HG02884 (cell line): Measurements from ENCODE around the gene PMM2.
"Not testable (repeated sequence)": the region's sequence is repeated elsewhere in the genome, so short reads cannot be mapped to it uniquely, and the experiment has no call there.

Experiments
- ATAC-seq: cut with Tn5 transposase; IDR thresholded peaks from one replicate; pipeline ENCODE4 v1.9.1; 2021; ENCODE audit warnings: mild to moderate bottlenecking, moderate library complexity; ENCODE audit not compliant: unreplicated experiment

The PMM2 gene

DNA sequence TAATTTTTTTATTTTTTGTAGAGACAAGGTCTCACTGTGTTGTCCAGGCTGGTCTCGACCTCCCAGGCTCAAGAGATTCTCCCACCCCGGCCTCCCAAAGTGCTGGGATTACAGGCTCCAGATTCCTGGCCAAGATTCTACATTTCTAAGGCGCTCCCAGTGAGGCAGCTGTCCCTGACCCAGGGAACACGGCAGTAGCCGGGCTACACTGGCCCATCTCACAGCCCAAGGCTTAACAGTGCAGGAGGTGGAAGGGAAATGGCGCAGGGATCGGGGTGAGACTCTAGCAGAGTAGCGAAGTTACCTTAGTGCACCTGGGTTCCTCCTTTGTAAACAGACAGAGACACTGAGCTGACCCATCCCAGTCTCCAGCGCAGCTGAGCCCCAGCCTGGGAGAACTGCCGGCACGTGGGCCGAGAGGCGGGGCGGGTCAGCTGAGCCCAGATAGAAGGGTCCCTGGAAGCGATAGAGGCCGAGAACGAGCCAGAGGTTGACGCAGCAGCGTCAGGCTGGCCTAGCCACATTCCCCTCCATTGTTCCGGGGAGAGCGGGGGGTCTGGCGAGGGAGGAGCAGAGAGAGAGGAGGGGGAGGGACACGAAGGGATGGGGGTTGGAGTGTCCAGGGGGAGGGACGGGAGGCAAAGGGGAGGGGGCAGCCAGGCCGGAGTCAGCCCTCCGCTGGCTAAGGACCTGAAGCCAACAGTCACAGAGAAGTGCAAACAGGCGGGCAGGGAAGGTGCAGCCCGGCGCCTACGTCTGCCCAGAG is 68.7 kb downstream of the PMM2 start:
- ATAC-seq, result no peak

DNA sequence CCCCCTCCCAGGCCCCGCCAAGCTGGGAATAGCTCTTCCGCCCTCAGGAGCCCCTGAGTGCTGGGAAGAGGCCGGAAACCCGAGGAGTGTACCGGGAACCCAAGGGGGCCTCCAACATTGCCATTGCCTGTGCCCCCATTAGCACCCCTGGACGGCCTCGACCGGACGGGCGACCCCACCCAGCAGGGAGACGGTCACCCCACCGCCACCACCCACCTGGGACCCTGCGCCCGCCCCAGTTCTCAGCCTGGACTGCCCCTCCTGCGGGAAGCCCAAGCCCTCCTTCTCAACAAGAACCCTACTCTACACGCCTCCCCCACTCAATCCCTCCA is 69.2 kb downstream of the PMM2 start:
- ATAC-seq, result no peak

DNA sequence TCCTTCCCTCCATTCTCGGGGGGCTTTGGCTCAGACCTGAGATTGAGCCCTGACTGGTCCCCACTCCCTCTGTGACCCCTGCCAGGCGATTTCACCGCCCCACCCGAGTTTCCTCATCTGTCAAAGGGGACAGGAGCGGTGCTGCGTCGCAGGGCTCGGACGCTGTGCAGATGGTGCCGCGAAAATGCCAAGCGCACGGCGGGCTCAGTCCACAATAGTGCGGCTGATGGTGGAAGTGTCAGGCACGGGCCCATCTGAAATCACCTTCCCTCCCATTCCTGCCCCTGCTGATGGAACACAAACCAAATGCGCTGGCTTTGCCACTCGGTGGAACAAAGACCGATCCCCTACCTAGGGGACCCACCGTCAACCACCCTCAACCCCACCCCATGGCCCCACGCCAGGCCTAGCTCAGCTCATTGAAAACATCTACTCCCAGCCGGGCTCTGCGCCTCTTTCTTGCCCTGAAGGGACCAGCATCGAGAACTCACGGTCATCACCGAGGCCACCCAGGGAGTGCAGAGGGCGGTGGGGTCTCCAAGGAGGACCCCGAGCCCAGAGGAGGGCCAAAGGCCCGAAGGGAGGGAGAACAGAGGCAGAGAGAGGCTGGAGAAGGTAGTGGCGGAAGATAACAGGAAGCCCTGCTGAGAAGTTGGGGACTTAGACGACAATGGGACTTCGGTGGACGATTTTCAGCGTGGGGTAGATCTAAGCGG is 69.7 kb downstream of the PMM2 start:
- no peak for ATAC-seq

DNA sequence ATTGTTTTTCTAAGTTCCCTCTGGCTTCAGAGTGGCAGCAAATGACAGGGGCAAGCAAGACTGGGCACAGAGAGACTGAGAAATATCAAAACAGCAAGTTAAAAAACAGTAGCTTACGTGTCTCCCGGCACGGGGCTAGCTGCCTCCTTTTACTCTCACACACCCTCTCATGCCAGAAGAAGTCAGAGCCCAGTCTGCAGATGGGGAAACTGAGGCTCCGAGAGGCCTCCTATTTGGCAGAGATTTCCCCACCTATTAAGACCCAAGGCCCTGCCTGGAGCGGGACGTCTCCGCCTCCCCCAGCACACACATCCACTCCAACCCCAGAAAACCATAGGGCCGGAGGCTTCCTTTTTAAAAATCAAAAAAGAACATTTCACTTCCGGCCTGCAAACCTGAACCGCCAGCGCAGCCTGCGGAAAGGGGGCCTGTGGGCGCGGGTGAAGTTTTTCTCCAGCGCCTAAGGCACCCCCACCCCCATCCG is 70.3 kb downstream of the PMM2 start:
- ATAC-seq, result no peak

DNA sequence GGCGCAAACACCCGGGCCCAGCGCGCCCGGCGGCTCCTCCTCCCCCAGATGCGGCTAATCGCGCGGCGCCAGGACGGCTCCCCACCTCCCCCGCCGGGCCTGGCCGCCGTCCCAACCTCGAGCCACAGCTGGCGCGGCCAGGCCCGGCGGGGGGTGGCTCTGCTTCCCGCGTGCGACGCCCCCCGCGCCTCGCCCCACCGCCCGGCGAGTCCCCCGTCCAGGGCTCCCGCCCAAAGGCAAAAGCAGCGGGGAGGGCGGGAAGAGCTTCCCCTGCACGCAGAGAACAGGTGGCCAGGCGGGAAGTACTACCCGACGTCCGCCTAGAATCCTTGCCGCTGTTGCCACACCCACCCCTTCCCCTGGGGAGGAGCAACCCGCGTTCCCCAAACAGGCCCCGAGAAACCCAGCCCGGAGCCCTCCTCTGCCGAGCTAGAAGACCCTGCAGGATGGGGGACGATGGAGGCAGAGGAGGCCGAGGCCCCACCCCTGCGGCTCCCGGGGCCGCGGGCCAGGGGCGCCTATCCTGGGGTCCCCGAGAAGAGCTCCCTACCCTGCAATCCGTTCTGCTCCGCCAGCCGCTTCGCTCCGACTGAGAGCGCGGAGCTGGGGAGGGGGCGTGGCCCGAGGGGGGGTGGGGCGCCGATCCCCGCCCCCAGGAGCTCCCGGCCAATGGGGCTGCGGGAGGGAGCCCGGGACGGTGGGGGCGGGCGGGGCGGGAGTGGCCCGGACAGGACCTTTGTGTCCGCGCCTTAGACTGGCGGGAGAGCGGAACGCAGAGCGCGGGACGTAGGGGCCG is 71.0 kb downstream of the PMM2 start, which contains the start of gene CARHSP1:
Gene CARHSP1, minus strand, starts transcription at position 591 of the 796 bp plus-strand sequence. CDS start 9,678 bp downstream, outside the sequence.
- peak; percentile 58 for ATAC-seq

DNA sequence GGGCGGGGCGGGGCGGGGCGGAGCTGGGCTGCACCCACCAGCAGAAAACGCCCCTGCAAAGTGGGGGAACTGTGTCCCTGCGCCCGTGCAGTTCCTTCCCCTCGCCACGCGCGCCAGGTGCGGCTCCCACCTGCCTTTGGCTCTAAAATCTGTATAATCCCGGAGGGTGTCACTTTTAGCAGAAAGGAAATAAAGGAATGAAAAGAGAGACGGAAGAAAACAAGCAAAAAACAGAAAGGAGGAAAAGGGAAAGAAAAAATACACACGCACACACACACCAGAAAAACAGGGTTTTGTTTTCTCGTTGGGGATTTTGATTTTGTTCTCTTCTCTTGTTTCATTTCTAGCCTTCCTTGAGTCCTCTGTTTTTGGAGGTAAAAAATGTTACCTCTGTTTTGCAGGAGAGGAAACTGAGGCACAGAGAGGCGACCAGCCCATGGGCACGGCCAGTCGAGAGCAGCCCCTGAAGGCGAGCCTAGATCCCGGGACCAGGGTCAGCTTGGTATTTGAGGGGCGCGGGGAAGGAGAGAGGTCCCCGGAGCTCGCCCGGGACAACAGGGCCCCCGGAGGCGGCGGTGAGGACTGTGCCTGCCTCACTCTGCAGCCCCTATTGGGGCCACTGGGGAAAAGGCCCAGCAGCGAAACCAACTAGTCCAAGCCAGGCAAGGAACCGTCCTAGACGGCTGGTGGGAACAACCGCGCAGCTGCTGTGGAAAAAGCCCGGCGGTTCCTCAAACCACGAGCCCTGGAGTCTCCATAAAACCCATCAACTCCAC is 71.8 kb downstream of the PMM2 start:
- no peak for ATAC-seq

DNA sequence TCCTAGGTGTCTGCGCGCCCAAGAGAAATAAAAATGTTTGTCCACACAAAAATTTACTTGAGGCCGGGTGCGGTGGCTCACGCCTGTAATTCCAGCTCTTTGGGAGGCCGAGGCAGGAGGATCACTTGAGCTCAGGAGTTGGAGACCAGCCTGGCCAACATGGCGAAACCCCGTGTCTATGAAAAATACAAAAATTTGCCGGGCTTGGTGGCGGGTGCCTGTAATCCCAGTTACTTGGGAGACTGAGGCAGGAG is 72.3 kb downstream of the PMM2 start:
- not testable (repeated sequence) for ATAC-seq

DNA sequence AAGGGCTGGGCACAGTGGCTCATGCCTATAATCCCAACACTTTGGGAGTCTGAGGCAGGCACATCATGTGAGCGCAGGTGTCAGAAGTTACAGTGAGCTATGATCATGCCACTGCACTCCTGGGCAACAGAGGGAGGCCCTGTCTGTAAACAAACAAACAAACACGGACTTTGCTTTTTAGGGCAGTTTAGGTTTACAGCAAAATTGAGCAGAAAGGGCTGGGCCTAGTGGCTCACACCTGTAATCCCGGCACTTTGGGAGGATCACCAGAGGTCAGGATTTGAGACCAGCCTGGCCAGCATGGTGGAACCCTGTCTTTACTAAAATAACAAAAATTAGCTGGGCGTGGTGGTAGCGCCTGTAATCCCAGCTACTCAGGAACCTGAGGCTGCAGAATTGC is 74.4 kb downstream of the PMM2 start:
- ATAC-seq, result no peak

DNA sequence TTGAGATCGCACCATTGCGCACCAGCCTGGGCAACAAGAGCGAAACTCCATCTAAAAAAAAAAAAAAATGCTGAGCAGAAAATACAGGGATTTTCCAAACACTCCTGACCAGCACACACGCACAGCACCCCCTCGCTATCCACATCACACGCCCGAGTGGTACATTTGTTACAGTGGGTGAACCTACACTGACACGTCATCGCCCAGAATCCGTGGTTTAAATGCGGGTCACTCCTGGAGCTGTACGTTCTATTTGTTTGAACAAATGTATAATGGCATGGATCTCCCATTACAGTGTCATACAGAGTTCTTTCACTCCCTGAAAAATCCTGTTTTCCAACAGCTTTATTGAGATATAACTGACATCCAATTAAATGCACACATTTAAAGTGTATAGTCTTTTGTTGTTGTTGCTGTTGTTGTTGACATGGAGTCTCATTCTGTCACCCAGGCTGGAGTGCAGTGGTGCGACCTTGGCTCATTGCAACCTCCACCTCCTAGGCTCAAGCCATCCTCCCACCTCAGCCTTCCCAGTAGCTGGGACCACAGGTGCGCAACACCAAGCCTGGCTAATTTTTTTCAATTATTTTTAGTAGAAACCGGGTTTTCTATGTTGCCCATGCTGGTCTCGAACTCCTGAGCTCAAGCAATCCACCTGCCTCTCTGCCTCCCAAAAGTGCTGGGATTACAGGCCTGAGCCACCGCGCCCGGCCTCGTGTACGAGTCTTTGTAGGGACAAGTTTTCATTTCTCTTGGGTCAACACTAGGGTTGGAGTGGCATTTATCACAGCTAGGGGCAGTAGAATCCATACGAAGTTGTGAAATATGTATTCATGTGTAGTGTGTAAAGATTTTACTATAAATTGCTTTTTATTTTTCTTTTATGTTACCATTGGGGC is 75.6 kb downstream of the PMM2 start:
- no peak for ATAC-seq

DNA sequence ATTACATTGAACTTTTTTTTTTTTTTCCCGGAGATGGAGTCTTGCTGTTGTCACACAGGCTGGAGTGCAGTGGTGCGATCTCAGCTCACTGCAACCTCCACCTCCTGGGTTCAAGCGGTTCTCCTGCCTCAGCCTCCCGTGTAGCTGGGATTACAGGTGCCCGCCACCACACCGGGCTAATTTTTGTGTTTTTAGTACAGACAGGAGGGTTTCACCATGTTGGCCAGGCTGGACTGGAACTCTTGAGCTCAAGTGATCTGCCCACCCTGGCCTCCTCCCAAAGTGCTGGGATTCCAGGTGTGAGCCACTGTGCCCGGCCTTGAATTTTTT is 76.2 kb downstream of the PMM2 start:
- ATAC-seq, result not testable (repeated sequence)

DNA sequence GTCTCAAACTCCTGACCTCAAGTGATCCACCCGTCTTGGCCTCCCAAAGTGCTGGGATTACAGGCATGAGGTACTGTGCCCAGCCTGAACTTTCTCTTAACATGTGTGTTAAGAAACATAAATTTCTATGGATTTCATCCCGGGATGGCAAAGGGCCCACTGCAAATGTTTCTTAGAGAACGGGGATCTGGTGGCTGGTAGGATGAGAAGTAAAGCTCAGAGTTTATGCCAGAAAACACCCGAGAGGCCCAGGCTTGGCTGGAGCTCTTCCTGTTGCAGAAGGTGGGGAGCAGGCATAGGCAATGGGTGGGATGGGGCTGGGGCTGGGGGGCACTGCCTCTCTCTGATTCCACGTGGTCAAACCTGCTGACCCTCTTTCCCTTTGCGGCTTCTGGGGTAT is 76.7 kb downstream of the PMM2 start:
- no peak for ATAC-seq

DNA sequence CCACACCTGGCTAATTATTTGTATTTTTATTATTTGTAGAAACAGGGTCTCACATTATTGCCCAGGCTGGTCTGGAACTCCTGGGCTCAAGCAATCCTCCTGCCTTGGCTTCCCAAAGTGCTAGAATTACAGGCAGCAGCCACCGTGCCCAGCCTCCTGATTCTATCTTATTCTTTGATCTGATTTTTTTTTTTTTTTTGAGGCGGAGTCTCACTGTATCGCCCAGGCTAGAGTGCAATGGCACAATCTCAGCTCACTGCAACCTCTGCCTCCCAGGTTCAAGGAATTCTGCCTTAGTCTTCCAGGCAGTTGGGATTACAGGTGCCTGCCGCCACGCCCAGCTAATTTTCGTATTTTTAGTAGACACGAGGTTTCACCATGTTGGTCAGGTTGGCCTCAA is 77.7 kb downstream of the PMM2 start:
- not testable (repeated sequence) for ATAC-seq

DNA sequence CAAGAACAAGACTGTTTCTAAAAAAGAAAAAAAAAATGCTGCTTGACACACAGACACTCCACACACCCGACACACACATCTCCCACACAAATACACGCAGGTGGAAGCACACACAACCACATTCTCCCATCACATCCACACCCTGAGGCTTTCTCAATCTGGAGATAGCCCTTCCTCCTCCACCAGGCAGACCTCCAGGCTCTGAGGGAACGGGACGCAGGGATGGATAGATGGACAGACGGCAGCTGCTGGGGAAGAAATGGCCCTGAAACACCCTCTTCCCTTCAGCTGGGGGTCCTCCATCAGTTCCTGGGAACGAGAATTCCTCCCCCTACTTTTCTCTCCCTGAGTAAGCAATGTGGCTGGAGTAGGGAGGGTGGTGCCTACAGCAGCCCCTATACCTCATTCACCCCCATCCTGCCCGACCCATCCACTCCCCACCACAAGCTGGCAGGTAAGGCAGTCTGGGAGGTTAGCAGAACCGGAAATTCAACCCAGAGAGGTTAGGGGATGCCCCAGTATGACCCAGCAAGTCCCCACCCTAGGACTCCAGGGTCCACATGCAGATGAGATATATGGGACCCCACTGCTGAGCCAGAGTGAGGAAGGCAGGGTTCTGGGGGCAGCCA is 80.4 kb downstream of the PMM2 start:
- ATAC-seq, result no peak

DNA sequence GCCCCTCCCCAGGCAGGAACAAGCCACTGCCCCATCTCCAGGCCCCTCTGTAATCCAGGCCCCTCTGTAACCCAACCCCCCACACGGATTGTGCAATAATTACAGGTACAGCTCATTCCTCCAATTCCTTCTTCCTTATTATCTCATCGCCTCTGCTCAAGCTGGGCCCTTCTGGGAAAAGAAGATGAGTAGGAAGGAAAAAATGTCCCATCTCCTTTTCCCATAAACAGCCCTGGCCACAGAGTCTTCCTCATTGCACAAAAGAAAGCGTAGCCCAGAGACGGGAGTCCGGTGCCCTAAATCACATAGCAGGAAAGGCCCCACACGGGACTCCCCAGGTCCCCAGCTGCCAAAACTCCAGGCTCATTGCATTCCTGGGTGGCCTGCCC is 80.9 kb downstream of the PMM2 start:
- ATAC-seq, result no peak

DNA sequence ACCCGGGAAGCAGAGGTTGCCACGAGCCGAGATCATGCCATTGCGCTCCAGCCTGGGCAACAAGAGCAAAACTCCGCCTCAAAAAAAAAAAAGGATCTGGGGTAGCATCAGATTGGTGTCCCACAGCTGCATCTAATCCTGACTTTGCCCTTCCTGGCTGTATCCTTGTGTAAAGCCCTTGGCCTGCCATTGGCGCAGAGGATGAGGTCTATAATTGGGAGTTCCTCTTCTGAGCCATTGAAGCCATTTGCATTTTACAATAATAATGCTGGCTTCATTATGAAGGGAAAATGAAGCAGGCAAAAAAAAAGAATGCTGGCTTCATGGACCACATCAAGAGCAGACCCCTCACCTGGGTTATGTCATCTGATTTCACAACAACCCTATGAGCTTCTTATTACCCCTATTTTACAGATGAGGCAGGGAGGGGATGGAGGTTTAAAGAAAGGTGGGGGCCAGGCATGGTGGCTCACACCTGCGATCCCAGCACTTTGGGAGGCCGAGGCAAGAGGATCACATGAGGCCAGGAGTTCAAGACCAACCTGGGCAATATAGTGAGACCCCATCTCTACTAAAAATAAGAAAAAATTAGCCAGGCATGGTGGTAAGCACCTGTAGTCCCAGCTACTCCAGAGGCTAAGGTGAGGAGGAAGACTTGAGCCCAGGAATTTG is 83.3 kb downstream of the PMM2 start:
- ATAC-seq, result no peak

DNA sequence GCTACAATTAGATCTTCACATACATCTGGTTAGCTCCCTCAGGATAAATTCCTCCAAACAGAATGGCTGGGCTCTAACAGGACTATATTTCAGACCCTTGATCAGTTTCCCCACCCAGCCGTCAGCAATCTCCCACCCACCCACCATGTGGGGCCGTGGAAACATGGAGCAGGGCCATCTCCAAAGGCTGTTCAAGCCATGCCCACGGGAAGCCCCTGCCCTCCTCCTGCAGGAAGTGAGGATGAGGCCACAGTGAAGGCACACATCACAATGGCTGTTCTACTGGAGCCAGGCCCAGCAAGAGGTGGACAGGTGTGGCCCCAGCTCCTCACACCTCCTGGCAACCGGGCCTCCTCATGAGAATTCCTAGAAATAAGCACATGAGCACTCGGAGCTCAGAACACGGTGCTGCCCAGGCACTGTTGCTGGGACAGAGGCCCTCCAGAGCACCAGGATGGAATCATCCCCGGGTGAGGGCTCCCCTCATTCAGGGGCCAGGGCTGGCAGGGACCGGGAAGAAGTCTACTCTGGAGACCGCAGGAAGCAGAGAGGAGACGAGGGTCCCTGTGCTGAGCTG is 84.5 kb downstream of the PMM2 start, which contains the start of gene LITAFD:
Gene LITAFD, plus strand, starts transcription at position 311 of the 577 bp plus-strand sequence. CDS start 2,005 bp downstream, outside the sequence.
- no peak for ATAC-seq

DNA sequence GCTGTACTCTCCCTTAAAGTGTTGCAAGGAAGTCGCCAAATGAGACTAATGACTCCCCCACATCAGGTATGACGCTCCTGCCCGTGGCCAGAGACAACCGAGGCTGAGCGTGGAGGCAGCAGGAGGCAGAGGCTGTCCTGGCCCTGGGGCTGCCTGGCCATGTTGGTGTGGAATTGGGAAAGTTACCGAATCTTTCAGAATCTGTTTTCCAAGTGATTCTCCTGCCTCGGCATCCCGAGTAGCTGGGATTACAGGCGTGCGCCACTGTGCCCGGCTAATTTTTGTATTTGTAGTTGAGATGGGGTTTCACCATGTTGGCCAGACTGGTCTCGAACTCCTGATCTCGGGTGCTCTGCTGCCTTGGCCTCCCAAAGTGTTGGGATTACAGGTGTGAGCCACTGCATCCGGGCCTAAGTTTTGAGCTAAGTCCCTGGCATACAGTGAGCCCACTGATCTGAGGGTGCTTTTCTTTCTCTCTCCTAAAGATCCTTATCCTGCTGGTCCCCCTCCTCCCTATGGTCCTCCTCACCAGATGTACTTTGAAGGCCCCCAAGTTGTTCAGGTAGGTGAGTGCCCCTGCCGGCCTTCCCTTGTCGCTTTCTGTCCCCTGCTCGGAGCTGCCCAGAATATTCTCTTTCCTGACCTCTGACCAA is 85.2 kb downstream of the PMM2 start:
- no peak for ATAC-seq
